ENCODE data around the gene PTEN.
"Not testable (repeated sequence)": the region's sequence is repeated elsewhere in the genome, so short reads cannot be mapped to it uniquely, and the experiment has no call there.

The PTEN gene

GRCh38 chr10:87845624-87845998 is 17.8 kb upstream of the PTEN start:
- no peak for DNase-seq (ENCODE audit: low spot score)

- no peak for DNase-seq (ENCODE audit: low spot score)
Observed at GRCh38 chr10:87846023-87846422, 17.4 kb upstream of the PTEN start.

- not testable (repeated sequence) for DNase-seq (ENCODE audit: low spot score)
Observed at GRCh38 chr10:87846711-87847110, 16.7 kb upstream of the PTEN start.

- DNase-seq (ENCODE audit: low spot score): peak; percentile 16
Observed at GRCh38 chr10:87847550-87847949, 15.9 kb upstream of the PTEN start.

GRCh38 chr10:87849001-87849400 is 14.4 kb upstream of the PTEN start:
- DNase-seq (ENCODE audit: low spot score): no peak

GRCh38 chr10:87850742-87851205 is 12.7 kb upstream of the PTEN start:
- DNase-seq (ENCODE audit: low spot score): peak; percentile 54

GRCh38 chr10:87852089-87852488 is 11.3 kb upstream of the PTEN start:
- no peak for DNase-seq (ENCODE audit: low spot score)

GRCh38 chr10:87855247-87855646 is 8.2 kb upstream of the PTEN start:
- DNase-seq (ENCODE audit: low spot score): not testable (repeated sequence)

GRCh38 chr10:87855665-87856064 is 7.8 kb upstream of the PTEN start:
- not testable (repeated sequence) for DNase-seq (ENCODE audit: low spot score)

- peak; percentile 60 for DNase-seq (ENCODE audit: low spot score)
Observed at GRCh38 chr10:87860156-87860795, 3.1 kb upstream of the PTEN start.

GRCh38 chr10:87860816-87861403 is 2.5 kb upstream of the PTEN start:
- DNase-seq (ENCODE audit: low spot score): no peak

GRCh38 chr10:87861566-87861952 is 1.9 kb upstream of the PTEN start:
- DNase-seq (ENCODE audit: low spot score): peak; percentile 72

GRCh38 chr10:87861953-87862678 is 1.3 kb upstream of the PTEN start:
- peak; percentile 94 for DNase-seq (ENCODE audit: low spot score)

- peak; percentile 11 for DNase-seq (ENCODE audit: low spot score)
Observed at GRCh38 chr10:87862679-87863052, 759 bp upstream of the PTEN start.

- not testable (repeated sequence) for DNase-seq (ENCODE audit: low spot score)
Observed at GRCh38 chr10:87863951-87864495, 598 bp downstream of the PTEN start.

- DNase-seq (ENCODE audit: low spot score): no peak
Observed at GRCh38 chr10:87864496-87865059, 1.2 kb downstream of the PTEN start.

GRCh38 chr10:87865241-87865881 is 1.9 kb downstream of the PTEN start:
- no peak for DNase-seq (ENCODE audit: low spot score)

- no peak for DNase-seq (ENCODE audit: low spot score)
Observed at GRCh38 chr10:87866412-87866974, 3.1 kb downstream of the PTEN start.

- no peak for DNase-seq (ENCODE audit: low spot score)
Observed at GRCh38 chr10:87867453-87867852, 4.0 kb downstream of the PTEN start.

- DNase-seq (ENCODE audit: low spot score): no peak
Observed at GRCh38 chr10:87868277-87868676, 4.9 kb downstream of the PTEN start.

GRCh38 chr10:87869139-87869538 is 5.7 kb downstream of the PTEN start:
- DNase-seq (ENCODE audit: low spot score): not testable (repeated sequence)
